CD4-positive, alpha-beta T cell (primary cell): ENCODE measurements around the gene HIVEP3. TPM values are rescaled to one million over a fixed set of nuclear protein-coding genes. Genes with fewer than 3 reads are reported as not detected.
A peak's percentile ranks its signal among the peaks of the same experiment; 100 is the strongest.

Experiments
- ATAC-seq: fragments of 200-7000 bp; cut with Tn5 transposase; one replicate; pipeline ENCODE4 v1.10.0; 2022; ENCODE audit warnings: mild to moderate bottlenecking; ENCODE audit not compliant: poor library complexity
- CTCF ChIA-PET: fragments of 350-600 bp; sonication (Branson Sonifier 250); formaldehyde crosslinking; loops from one replicate; lab custom pipeline; 2021; ENCODE audit warnings: antibody characterized with exemption, inconsistent platforms; lab: Charles Lee
- POLR2A ChIA-PET: fragments of 350-600 bp; sonication (Branson Sonifier 250); formaldehyde crosslinking; loops from one replicate; lab custom pipeline; 2021; ENCODE audit warnings: antibody characterized with exemption, inconsistent platforms; lab: Charles Lee
- DNase-seq, 14 experiments: peaks; one replicate each; pipeline ENCODE4 v3.0.0-alpha.2; 2013 to 2020; ENCODE audit warnings: mixed read lengths in 2 of 14
- H3K27ac ChIP-seq, 2 donors: one replicate each; pipeline versions ENCODE4 v1.5.1 to v1.7.0; 2013; ENCODE audit warnings: low read length in 2 of 2, low read depth in 1 of 2, mild to moderate bottlenecking in 1 of 2
- H3K27me3 ChIP-seq, 2 experiments: 1 replicate in 1 of 2; 2 replicates in 1 of 2; pipeline versions ENCODE4 v1.6.1 to v1.7.0; 2013; ENCODE audit warnings: low read length in 2 of 2, control low read depth in 1 of 2, mild to moderate bottlenecking in 1 of 2, moderate library complexity in 1 of 2; ENCODE audit not compliant: insufficient read depth in 2 of 2, control insufficient read depth in 1 of 2
- H3K36me3 ChIP-seq: one replicate; pipeline ENCODE4 v1.6.1; 2013; ENCODE audit warnings: low read length, control low read depth; ENCODE audit not compliant: insufficient read depth
- H3K4me1 ChIP-seq: one replicate; pipeline ENCODE4 v1.6.1; 2013; ENCODE audit warnings: low read length, control low read depth; ENCODE audit not compliant: insufficient read depth
- H3K4me3 ChIP-seq: one replicate; pipeline ENCODE4 v1.5.1; 2013; ENCODE audit warnings: mild to moderate bottlenecking, low read length, moderate library complexity
- H3K9me3 ChIP-seq, 2 experiments: 1 replicate in 1 of 2; 2 replicates in 1 of 2; pipeline versions ENCODE4 v1.6.1 to v1.7.0; 2013; ENCODE audit warnings: low read length in 2 of 2, mild to moderate bottlenecking in 2 of 2, control low read depth in 1 of 2, moderate library complexity in 1 of 2; ENCODE audit not compliant: control insufficient read depth in 1 of 2, insufficient read depth in 1 of 2
- H3K27ac Mint-ChIP-seq: one replicate; pipeline ENCODE4 v1.8.0; 2020; ENCODE audit warnings: mixed read lengths
- H3K27me3 Mint-ChIP-seq: one replicate; pipeline ENCODE4 v1.8.0; 2021; ENCODE audit warnings: mixed read lengths
- H3K36me3 Mint-ChIP-seq: one replicate; pipeline ENCODE4 v1.8.0; 2021; ENCODE audit warnings: low read depth, mixed read lengths
- H3K4me1 Mint-ChIP-seq: one replicate; pipeline ENCODE4 v1.8.0; 2021; ENCODE audit warnings: low read depth, mixed read lengths
- H3K4me3 Mint-ChIP-seq: one replicate; pipeline ENCODE4 v1.8.0; 2020; ENCODE audit warnings: mild to moderate bottlenecking, mixed read lengths
- H3K9me3 Mint-ChIP-seq: one replicate; pipeline ENCODE4 v1.8.0; 2020; ENCODE audit warnings: mixed read lengths
- CTCF ChIP-seq: fragments of 200-600 bp; IDR thresholded peaks from one replicate; pipeline ENCODE4 v1.8.0; 2022; ENCODE audit warnings: antibody characterized with exemption, mild to moderate bottlenecking
- intact Hi-C, 2 experiments: fragments of 100-400 bp; cut with DNase I in 1 of 2; cut with micrococcal nuclease in 1 of 2; formaldehyde crosslinking; loops; one replicate each; pipeline versions ENCODE4 v1.15.1 to v1.9.0; 2023 to 2025; cut with DNase I, micrococcal nuclease
- total RNA-seq, 174 experiments: library from RNA in 2 of 174; stranded (reverse) in 2 of 174; gene quantifications; one replicate each; pipeline ENCODE4 v1.2.3 and lab custom pipeline; 2021 to 2026

Gene HIVEP3
- total RNA-seq, 2 experiments from 2014 or later, result 5.1 to 5.4 TPM

- H3K27me3 Mint-ChIP-seq, result no peaks in the 10 kb centered on the region
- H3K27ac Mint-ChIP-seq, result no peak overlapping the region
- Histone ChIP-seq H3K4me3 (no peak overlapping the region), H3K9me3 (no peaks in the 10 kb centered on the region), H3K4me1 (peaks cover 58% of the 10 kb centered on the region), H3K27me3 (no peaks in the 10 kb centered on the region), H3K27ac (no peak overlapping the region), H3K36me3 (no peaks in the 10 kb centered on the region)
- ATAC-seq, result no peak
- intact Hi-C loops, result no loop called here
- no peak for TF ChIP-seq CTCF
- H3K9me3 Mint-ChIP-seq, result no peaks in the 10 kb centered on the region
- POLR2A ChIA-PET, result interaction anchor here (1.7 kb wide), 1 partner anchor 16 kb away, joined by 4 read pairs; no protein-coding TSS in a partner anchor
- H3K4me1 Mint-ChIP-seq, result peaks cover 74% of the 10 kb centered on the region
- H3K36me3 Mint-ChIP-seq, result no peaks in the 10 kb centered on the region
- CTCF ChIA-PET, result no interaction called here
- H3K4me3 Mint-ChIP-seq, result no peak overlapping the region
- peak in 1 of 14 experiments; percentile 11 for DNase-seq
Measured at GRCh38 chr1:41656825-41657500, 261.8 kb downstream of the HIVEP3 start.

- no peak overlapping the region for H3K27ac Mint-ChIP-seq
- ChIA-PET CTCF (no interaction called here), POLR2A (interaction anchor here (0.8 to 1.7 kb wide), 2 partner anchors 13 to 17 kb away, joined by 3 to 4 read pairs; no protein-coding TSS in a partner anchor)
- Histone ChIP-seq H3K27me3 (no peaks in the 10 kb centered on the region), H3K9me3 (no peaks in the 10 kb centered on the region), H3K36me3 (no peaks in the 10 kb centered on the region), H3K27ac (no peak overlapping the region), H3K4me1 (peaks cover 52% of the 10 kb centered on the region), H3K4me3 (no peak overlapping the region)
- peaks cover 67% of the 10 kb centered on the region for H3K4me1 Mint-ChIP-seq
- DNase-seq (peak in 2 of 14 experiments; percentile 8 to 37), ATAC-seq (no peak)
- H3K36me3 Mint-ChIP-seq, result no peaks in the 10 kb centered on the region
- intact Hi-C loops, result no loop called here
- no peak overlapping the region for H3K4me3 Mint-ChIP-seq
- no peaks in the 10 kb centered on the region for H3K9me3 Mint-ChIP-seq
- no peak for TF ChIP-seq CTCF
- no peaks in the 10 kb centered on the region for H3K27me3 Mint-ChIP-seq
Measured at GRCh38 chr1:41656068-41656467, 262.7 kb downstream of the HIVEP3 start.

- DNase-seq (no peak), ATAC-seq (no peak)
- ChIA-PET POLR2A (interaction anchor here (0.8 kb wide), 1 partner anchor 14 kb away, joined by 3 read pairs; no protein-coding TSS in a partner anchor), CTCF (no interaction called here)
- H3K9me3 Mint-ChIP-seq, result no peaks in the 10 kb centered on the region
- no peaks in the 10 kb centered on the region for H3K36me3 ChIP-seq
- H3K36me3 Mint-ChIP-seq, result no peaks in the 10 kb centered on the region
- H3K27me3 Mint-ChIP-seq, result no peaks in the 10 kb centered on the region
- H3K27ac ChIP-seq, result no peak overlapping the region
- no peaks in the 10 kb centered on the region for H3K27me3 ChIP-seq
- no peak for TF ChIP-seq CTCF
- intact Hi-C loops, result no loop called here
- H3K4me1 Mint-ChIP-seq, result peaks cover 67% of the 10 kb centered on the region
- H3K4me1 ChIP-seq, result peaks cover 52% of the 10 kb centered on the region
- H3K27ac Mint-ChIP-seq, result no peak overlapping the region
- no peaks in the 10 kb centered on the region for H3K9me3 ChIP-seq
- no peak overlapping the region for H3K4me3 ChIP-seq
- H3K4me3 Mint-ChIP-seq, result no peak overlapping the region
Measured at GRCh38 chr1:41655632-41656031, 263.1 kb downstream of the HIVEP3 start.
